Trophoblast cell (in vitro differentiated cells and primary cell): Measurements from ENCODE around the gene ACSL6.

Experiments used
- DNase-seq, 2 donors: peaks; one replicate each; pipeline ENCODE4 v3.0.0-alpha.2; 2016
- H2AFZ ChIP-seq: 2 replicates; pipeline ENCODE4 v1.6.1; 2013; ENCODE audit warnings: low read length, moderate library complexity, mild to moderate bottlenecking; ENCODE audit not compliant: insufficient read depth, poor library complexity
- H2AK5ac ChIP-seq: 2 replicates; pipeline ENCODE4 v1.6.1; 2013; ENCODE audit warnings: mild to moderate bottlenecking, low read length
- H2BK120ac ChIP-seq: 2 replicates; pipeline ENCODE4 v1.6.1; 2013; ENCODE audit warnings: low read length, mild to moderate bottlenecking, moderate library complexity; ENCODE audit not compliant: insufficient read depth, poor library complexity
- H2BK12ac ChIP-seq: 2 replicates; pipeline ENCODE4 v1.6.1; 2013; ENCODE audit warnings: mild to moderate bottlenecking, low read length, moderate library complexity
- H2BK5ac ChIP-seq: 2 replicates; pipeline ENCODE4 v1.6.1; 2013; ENCODE audit warnings: low read length, low read depth, moderate library complexity, mild to moderate bottlenecking; ENCODE audit not compliant: poor library complexity
- H3K14ac ChIP-seq: 2 replicates; pipeline ENCODE4 v1.6.1; 2013; ENCODE audit warnings: mild to moderate bottlenecking, low read length
- H3K18ac ChIP-seq: 2 replicates; pipeline ENCODE4 v1.6.1; 2013; ENCODE audit warnings: mild to moderate bottlenecking, low read length
- H3K23ac ChIP-seq: 2 replicates; pipeline ENCODE4 v1.6.1; 2013; ENCODE audit warnings: low read length
- H3K27ac ChIP-seq: 2 replicates; pipeline ENCODE4 v1.5.1; 2013; ENCODE audit warnings: low read depth, mild to moderate bottlenecking, inconsistent platforms, low read length, moderate library complexity
- H3K27me3 ChIP-seq: 2 replicates; pipeline ENCODE4 v1.6.1; 2013; ENCODE audit warnings: inconsistent platforms, mild to moderate bottlenecking, low read length, moderate library complexity; ENCODE audit not compliant: insufficient read depth
- H3K36me3 ChIP-seq, 2 experiments: 1 replicate in 1 of 2; 2 replicates in 1 of 2; pipeline ENCODE4 v1.6.1; 2013; ENCODE audit warnings: low read length in 2 of 2, mild to moderate bottlenecking in 2 of 2, moderate library complexity in 1 of 2; ENCODE audit not compliant: insufficient read depth in 2 of 2, control insufficient read depth in 1 of 2
- H3K4ac ChIP-seq: 2 replicates; pipeline ENCODE4 v1.6.1; 2013; ENCODE audit warnings: low read depth, mild to moderate bottlenecking, low read length, moderate library complexity
- H3K4me1 ChIP-seq, 2 experiments: 1 replicate in 1 of 2; 2 replicates in 1 of 2; pipeline ENCODE4 v1.6.1; 2013; ENCODE audit warnings: low read length in 2 of 2, mild to moderate bottlenecking in 2 of 2, moderate library complexity in 1 of 2; ENCODE audit not compliant: insufficient read depth in 2 of 2, control insufficient read depth in 1 of 2
- H3K4me2 ChIP-seq: 2 replicates; pipeline ENCODE4 v1.6.1; 2013; ENCODE audit warnings: inconsistent platforms, mild to moderate bottlenecking, low read length, moderate library complexity
- H3K4me3 ChIP-seq: 2 replicates; pipeline ENCODE4 v1.5.1; 2013; ENCODE audit warnings: mild to moderate bottlenecking, low read depth, low read length, inconsistent platforms
- H3K79me1 ChIP-seq: one replicate; pipeline ENCODE4 v1.6.1; 2013; ENCODE audit warnings: low read length
- H3K79me2 ChIP-seq: 2 replicates; pipeline ENCODE4 v1.6.1; 2013; ENCODE audit warnings: low read length, mild to moderate bottlenecking; ENCODE audit not compliant: control insufficient read depth, insufficient read depth, poor library complexity
- H3K9ac ChIP-seq: 2 replicates; pipeline ENCODE4 v1.6.1; 2013; ENCODE audit warnings: mild to moderate bottlenecking, low read length
- H3K9me3 ChIP-seq: 2 replicates; pipeline ENCODE4 v1.6.1; 2013; ENCODE audit warnings: low read depth, mild to moderate bottlenecking, control low read depth, inconsistent platforms, low read length; ENCODE audit not compliant: insufficient read depth
- H4K12ac ChIP-seq: 2 replicates; pipeline ENCODE4 v1.6.1; 2013; ENCODE audit warnings: low read depth, mild to moderate bottlenecking, low read length, moderate library complexity
- H4K8ac ChIP-seq: 2 replicates; pipeline ENCODE4 v1.6.1; 2013; ENCODE audit warnings: low read depth, mild to moderate bottlenecking, low read length, moderate library complexity
- H4K91ac ChIP-seq: one replicate; pipeline ENCODE4 v1.6.1; 2013; ENCODE audit warnings: low read depth, mild to moderate bottlenecking, low read length, moderate library complexity
- WGBS: extraction: QIAGEN DNeasy Blood & Tissue Kit; methylation state at CpG from one replicate; pipeline ENCODE4 v1.1.7; 2013; ENCODE audit warnings: missing lambda C conversion rate; ENCODE audit not compliant: insufficient read length, insufficient coverage; ENCODE audit errors: extremely low coverage; 5-methylcytosine and 5-hydroxymethylcytosine counted together

The ACSL6 gene

DNA sequence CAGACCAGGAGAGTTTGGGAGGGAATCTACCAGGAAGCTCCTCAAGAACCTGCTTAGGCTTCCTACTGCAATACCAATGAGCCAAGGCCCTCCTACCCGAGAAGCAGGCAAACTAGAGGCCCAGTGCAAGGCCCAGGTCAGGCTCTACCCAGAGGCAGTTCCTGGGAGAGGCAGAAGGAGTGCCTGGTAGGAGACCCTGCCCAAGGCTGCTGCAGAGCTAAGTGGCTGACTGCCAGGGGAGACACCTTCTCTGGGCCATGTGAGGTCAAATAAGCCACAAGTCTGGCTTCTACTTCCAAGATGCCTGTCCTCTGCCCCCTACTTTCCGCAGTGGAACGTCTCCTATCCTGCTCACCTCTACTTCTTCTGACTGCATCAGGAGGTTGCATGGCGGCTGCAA lies 17.8 kb downstream of the ACSL6 start:
- H3K27ac ChIP-seq = no peak overlapping the region
- no peak for DNase-seq
- H3K4me3 ChIP-seq = no peak overlapping the region
- H3K23ac ChIP-seq = no peak overlapping the region
- no peak overlapping the region for H2BK12ac ChIP-seq
- no peak overlapping the region for H2AFZ ChIP-seq
- no peak overlapping the region for H2BK5ac ChIP-seq
- no peak overlapping the region for H3K4ac ChIP-seq
- no peaks in the 10 kb centered on the region for H3K36me3 ChIP-seq
- no peaks in the 10 kb centered on the region for H3K27me3 ChIP-seq
- no peak overlapping the region for H4K91ac ChIP-seq
- no peak overlapping the region for H2BK120ac ChIP-seq
- H3K14ac ChIP-seq = no peak overlapping the region
- no peak overlapping the region for H4K12ac ChIP-seq
- no peak overlapping the region for H3K9ac ChIP-seq
- no peaks in the 10 kb centered on the region for H3K9me3 ChIP-seq
- H3K18ac ChIP-seq = no peak overlapping the region
- H3K79me2 ChIP-seq = no peaks in the 10 kb centered on the region
- H4K8ac ChIP-seq = no peak overlapping the region
- WGBS = no CpG with 5 or more reads among the region's 4 CpGs
- no peak overlapping the region for H2AK5ac ChIP-seq
- H3K79me1 ChIP-seq = no peaks in the 10 kb centered on the region
- peaks cover 10 to 20% of the 10 kb centered on the region in 2 experiments for H3K4me1 ChIP-seq
- H3K4me2 ChIP-seq = no peak overlapping the region

- no peak for DNase-seq
- H2AFZ ChIP-seq = no peak overlapping the region
- H3K4me2 ChIP-seq = no peak overlapping the region
- H3K4me3 ChIP-seq = no peak overlapping the region
- no peaks in the 10 kb centered on the region for H3K27me3 ChIP-seq
- peaks cover 10 to 20% of the 10 kb centered on the region in 2 experiments for H3K4me1 ChIP-seq
- H3K23ac ChIP-seq = no peak overlapping the region
- no peak overlapping the region for H3K4ac ChIP-seq
- no peak overlapping the region for H3K27ac ChIP-seq
- no peak overlapping the region for H3K18ac ChIP-seq
- H3K36me3 ChIP-seq = no peaks in the 10 kb centered on the region
- H2AK5ac ChIP-seq = no peak overlapping the region
- no peaks in the 10 kb centered on the region for H3K79me1 ChIP-seq
- H2BK12ac ChIP-seq = no peak overlapping the region
- H3K9ac ChIP-seq = no peak overlapping the region
- H2BK120ac ChIP-seq = no peak overlapping the region
- H4K12ac ChIP-seq = no peak overlapping the region
- H4K91ac ChIP-seq = no peak overlapping the region
- no peaks in the 10 kb centered on the region for H3K79me2 ChIP-seq
- no peaks in the 10 kb centered on the region for H3K9me3 ChIP-seq
- no peak overlapping the region for H4K8ac ChIP-seq
- WGBS = no CpG with 5 or more reads among the region's 5 CpGs
- no peak overlapping the region for H3K14ac ChIP-seq
- no peak overlapping the region for H2BK5ac ChIP-seq
These were observed 19.1 kb downstream of the ACSL6 start for GRCh38 chr5:131992370-131992769.

DNA sequence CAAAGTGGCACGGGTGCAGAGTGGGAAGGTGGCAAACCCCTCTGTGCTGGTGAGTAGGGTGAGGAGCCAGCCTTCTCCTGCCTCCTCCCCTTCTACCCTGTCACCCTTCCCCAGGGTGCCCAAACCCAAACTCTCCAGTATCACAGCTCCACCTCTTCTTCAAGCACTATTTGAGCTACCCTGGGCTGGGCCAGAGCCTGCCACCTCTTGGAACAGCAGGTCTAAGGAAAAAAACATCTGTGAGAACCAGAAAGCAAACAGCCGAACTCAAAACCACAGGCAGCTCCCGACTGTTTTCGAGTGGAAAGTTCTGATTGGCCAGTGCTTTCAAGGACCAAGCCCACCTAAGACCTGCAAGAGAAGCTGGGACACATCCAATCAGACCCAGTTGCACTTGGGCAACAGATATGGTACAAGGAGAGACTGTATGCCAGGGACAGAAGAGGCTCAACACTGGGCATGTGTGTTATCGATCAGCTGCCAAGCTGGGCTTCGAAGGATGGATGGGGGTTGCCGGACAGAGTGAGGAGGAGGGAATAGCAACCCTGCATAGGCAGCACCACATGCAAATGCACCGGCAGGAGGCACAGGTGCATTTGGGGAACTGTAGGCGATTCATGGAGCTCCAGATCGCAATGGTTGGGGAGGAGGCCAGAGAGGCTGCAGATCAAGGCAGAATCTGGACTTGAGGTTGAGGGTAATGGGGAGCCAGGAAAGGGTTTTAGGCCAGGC lies 19.7 kb downstream of the ACSL6 start:
- no peaks in the 10 kb centered on the region for H3K9me3 ChIP-seq
- H3K4me3 ChIP-seq = no peak overlapping the region
- H3K23ac ChIP-seq = no peak overlapping the region
- DNase-seq = no peak
- no peaks in the 10 kb centered on the region for H3K79me1 ChIP-seq
- H2BK12ac ChIP-seq = no peak overlapping the region
- no peaks in the 10 kb centered on the region for H3K79me2 ChIP-seq
- H3K18ac ChIP-seq = no peak overlapping the region
- no peak overlapping the region for H3K27ac ChIP-seq
- no peak overlapping the region for H3K4ac ChIP-seq
- H2BK120ac ChIP-seq = no peak overlapping the region
- no peak overlapping the region for H2AK5ac ChIP-seq
- H2BK5ac ChIP-seq = no peak overlapping the region
- no peak overlapping the region for H4K8ac ChIP-seq
- H3K36me3 ChIP-seq = no peaks in the 10 kb centered on the region
- H3K27me3 ChIP-seq = no peaks in the 10 kb centered on the region
- no peak overlapping the region for H4K91ac ChIP-seq
- no peak overlapping the region for H4K12ac ChIP-seq
- no CpG with 5 or more reads among the region's 10 CpGs for WGBS
- H2AFZ ChIP-seq = no peak overlapping the region
- peaks cover 10 to 20% of the 10 kb centered on the region in 2 experiments for H3K4me1 ChIP-seq
- no peak overlapping the region for H3K14ac ChIP-seq
- H3K9ac ChIP-seq = no peak overlapping the region
- no peak overlapping the region for H3K4me2 ChIP-seq

- Histone ChIP-seq H3K23ac (no peak overlapping the region), H2AK5ac (no peak overlapping the region), H3K9ac (no peak overlapping the region), H2AFZ (no peak overlapping the region), H4K91ac (no peak overlapping the region), H3K18ac (no peak overlapping the region), H3K79me2 (no peaks in the 10 kb centered on the region), H4K8ac (no peak overlapping the region), H3K4me3 (no peak overlapping the region), H3K14ac (no peak overlapping the region), H2BK120ac (no peak overlapping the region), H3K79me1 (no peaks in the 10 kb centered on the region), H3K9me3 (no peaks in the 10 kb centered on the region), H3K4ac (no peak overlapping the region), H2BK12ac (no peak overlapping the region), H3K36me3 (no peaks in the 10 kb centered on the region), H3K27me3 (no peaks in the 10 kb centered on the region), H3K27ac (no peak overlapping the region), H3K4me1 (peaks cover 10 to 18% of the 10 kb centered on the region in 2 experiments), H2BK5ac (no peak overlapping the region), H4K12ac (no peak overlapping the region), H3K4me2 (no peak overlapping the region)
- WGBS = no CpG with 5 or more reads among the region's 13 CpGs
- DNase-seq = no peak
These were observed 20.7 kb downstream of the ACSL6 start for GRCh38 chr5:131990716-131991115.
